ENCODE measurements around the gene GOLGA2. TPM values are rescaled to one million over a fixed set of nuclear protein-coding genes. Genes with fewer than 3 reads are reported as not detected.

GOLGA2 gene
- total RNA-seq, 2 experiments from 2014 or later, result 28.4 to 29.4 TPM

GRCh38 chr9:128276008-128276573 lies 284 bp upstream of the GOLGA2 start, which contains the start of gene SWI5:
Gene SWI5, plus strand, starts transcription at chr9:128276276.
- ChIA-PET POLR2A (interaction anchor here (0.6 to 1.0 kb wide), 4 partner anchors 26 to 1773 kb away, joined by 3 to 4 read pairs (median 4); partner anchors contain the start of gene GLE1), CTCF (interaction anchor here (0.7 to 2.5 kb wide), 8 partner anchors 26 to 162 kb away, joined by 3 to 5 read pairs (median 4); no protein-coding TSS in a partner anchor)
- ATAC-seq, result peak; percentile 99
- peaks cover 31% of the 10 kb centered on the region for H3K4me1 Mint-ChIP-seq
- intact Hi-C loops (cut with DNase I, micrococcal nuclease), result loop anchor here (1.0 to 10.0 kb wide), 16 partner anchors 26 to 761 kb away; partner anchors contain the start of genes BBLN (in 1 of the 2), COQ4 (in 1 of the 2), DNM1 (in 1 of the 2) and DOLK (in 1 of the 2)
- peak; percentile 100 for DNase-seq
- peak within 1 kb of the TSS; percentile 95 for H3K27ac Mint-ChIP-seq
- peak within 1 kb of the TSS; percentile 97 for H3K4me3 Mint-ChIP-seq
- peaks cover 7% of the 10 kb centered on the region for H3K36me3 Mint-ChIP-seq (ENCODE audit: low read depth)
- no peaks in the 10 kb centered on the region for H3K27me3 Mint-ChIP-seq
- no peaks in the 10 kb centered on the region for H3K9me3 Mint-ChIP-seq (ENCODE audit: low read depth)

- ChIA-PET CTCF (interaction anchor here (0.7 kb wide), 1 partner anchor 21 kb away, joined by 3 read pairs; no protein-coding TSS in a partner anchor), POLR2A (interaction anchor here (0.6 kb wide), 1 partner anchor 473 kb away, joined by 3 read pairs; no protein-coding TSS in a partner anchor)
- intact Hi-C loops (cut with DNase I, micrococcal nuclease), result loop anchor here in 1 of 2 experiments (2.0 to 10.0 kb wide), 3 partner anchors 451 to 755 kb away; partner anchors contain the start of genes FPGS, SH3GLB2 and ZDHHC12
- H3K4me3 Mint-ChIP-seq, result peak overlapping the region; percentile 97
- ATAC-seq (no peak), DNase-seq (no peak)
- no peaks in the 10 kb centered on the region for H3K27me3 Mint-ChIP-seq
- peaks cover 30% of the 10 kb centered on the region for H3K4me1 Mint-ChIP-seq
- H3K36me3 Mint-ChIP-seq (ENCODE audit: low read depth), result peaks cover 12% of the 10 kb centered on the region
- H3K27ac Mint-ChIP-seq, result no peak overlapping the region
- no peaks in the 10 kb centered on the region for H3K9me3 Mint-ChIP-seq (ENCODE audit: low read depth)
Measured at GRCh38 chr9:128274245-128274644, 1.6 kb downstream of the GOLGA2 start.

DNA sequence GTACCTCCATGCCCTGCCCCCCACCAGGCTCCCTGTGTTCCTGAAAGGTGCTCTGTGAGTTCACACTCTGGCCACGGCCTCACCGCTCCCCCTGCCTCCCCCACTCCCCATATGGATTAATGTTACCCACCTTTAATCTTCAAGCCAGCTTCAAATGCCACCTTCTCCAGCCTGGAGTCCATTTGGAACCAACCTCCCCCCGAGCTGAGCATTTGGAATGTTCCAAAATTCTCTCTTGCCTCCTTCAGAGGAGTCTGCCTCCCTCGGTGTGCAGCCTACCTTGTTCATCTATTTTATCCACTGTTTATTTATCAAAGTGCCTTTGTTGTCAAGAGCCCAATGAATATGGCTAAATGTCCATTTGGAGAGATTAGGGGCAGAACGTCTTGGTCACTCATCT lies 4.3 kb downstream of the GOLGA2 start:
- H3K27me3 Mint-ChIP-seq, result no peaks in the 10 kb centered on the region
- H3K27ac Mint-ChIP-seq, result no peak overlapping the region
- no peaks in the 10 kb centered on the region for H3K9me3 Mint-ChIP-seq (ENCODE audit: low read depth)
- ChIA-PET CTCF (no interaction called here), POLR2A (no interaction called here)
- H3K4me1 Mint-ChIP-seq, result peaks cover 16% of the 10 kb centered on the region
- ATAC-seq, result no peak
- intact Hi-C loops (cut with DNase I, micrococcal nuclease), result loop anchor here in 1 of 2 experiments (10.0 kb wide), 1 partner anchor 453 kb away; the partner anchor contains the start of gene ZDHHC12
- peaks cover 16% of the 10 kb centered on the region for H3K36me3 Mint-ChIP-seq (ENCODE audit: low read depth)
- H3K4me3 Mint-ChIP-seq, result no peak overlapping the region
- DNase-seq, result no peak

GRCh38 chr9:128271112-128271511 lies 4.7 kb downstream of the GOLGA2 start:
- no peak overlapping the region for H3K27ac Mint-ChIP-seq
- H3K4me1 Mint-ChIP-seq, result peaks cover 12% of the 10 kb centered on the region
- ChIA-PET POLR2A (no interaction called here), CTCF (no interaction called here)
- H3K27me3 Mint-ChIP-seq, result no peaks in the 10 kb centered on the region
- no peak for DNase-seq
- intact Hi-C loops (cut with DNase I, micrococcal nuclease), result loop anchor here in 1 of 2 experiments (10.0 kb wide), 1 partner anchor 454 kb away; the partner anchor contains the start of gene ZDHHC12
- no peaks in the 10 kb centered on the region for H3K9me3 Mint-ChIP-seq (ENCODE audit: low read depth)
- no peak overlapping the region for H3K4me3 Mint-ChIP-seq
- peaks cover 16% of the 10 kb centered on the region for H3K36me3 Mint-ChIP-seq (ENCODE audit: low read depth)
- ATAC-seq, result no peak

- intact Hi-C loops (cut with DNase I, micrococcal nuclease), result no loop called here
- no peak overlapping the region for H3K27ac Mint-ChIP-seq
- H3K36me3 Mint-ChIP-seq (ENCODE audit: low read depth), result peaks cover 14% of the 10 kb centered on the region
- DNase-seq (no peak), ATAC-seq (no peak)
- no peaks in the 10 kb centered on the region for H3K27me3 Mint-ChIP-seq
- CTCF ChIA-PET, result no interaction called here
- no peaks in the 10 kb centered on the region for H3K4me1 Mint-ChIP-seq
- H3K4me3 Mint-ChIP-seq, result no peak overlapping the region
- no peaks in the 10 kb centered on the region for H3K9me3 Mint-ChIP-seq (ENCODE audit: low read depth)
- POLR2A ChIA-PET, result no interaction called here
Measured at GRCh38 chr9:128266868-128267590, 8.8 kb downstream of the GOLGA2 start.

DNA sequence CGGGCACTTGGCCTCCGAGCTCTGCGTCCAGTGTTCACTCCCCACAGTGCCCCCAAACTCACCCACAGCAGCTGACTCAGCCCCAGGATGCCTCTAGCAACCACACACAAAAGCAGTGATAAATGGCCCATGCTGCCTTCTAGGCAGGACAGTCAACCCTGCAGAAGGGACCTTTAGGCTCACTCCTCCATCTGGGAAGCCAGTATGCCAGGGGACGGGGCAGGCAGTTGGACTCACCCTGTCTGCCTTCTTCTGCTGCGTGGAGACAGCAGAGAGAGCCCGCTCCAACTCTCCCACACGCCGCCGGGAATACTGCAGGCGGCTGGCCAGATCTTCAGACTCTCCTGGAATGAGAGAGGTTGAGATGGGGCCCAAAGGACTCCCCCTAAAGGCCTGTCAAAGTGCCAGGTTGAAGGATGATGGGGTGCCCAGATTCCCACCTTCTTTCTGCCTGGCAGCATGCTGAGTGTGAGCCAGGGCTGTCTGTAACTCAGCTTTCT lies 10.4 kb downstream of the GOLGA2 start:
- Mint-ChIP-seq H3K27ac (no peak overlapping the region), H3K27me3 (no peaks in the 10 kb centered on the region), H3K4me1 (no peaks in the 10 kb centered on the region), H3K36me3 (ENCODE audit: low read depth) (peaks cover 16% of the 10 kb centered on the region), H3K4me3 (no peak overlapping the region), H3K9me3 (ENCODE audit: low read depth) (no peaks in the 10 kb centered on the region)
- POLR2A ChIA-PET, result no interaction called here
- DNase-seq (no peak), ATAC-seq (no peak)
- CTCF ChIA-PET, result interaction anchor here (0.7 to 0.9 kb wide), 3 partner anchors 7 to 78 kb away, joined by 3 to 5 read pairs (median 3); no protein-coding TSS in a partner anchor
- intact Hi-C loops (cut with DNase I, micrococcal nuclease), result no loop called here

DNA sequence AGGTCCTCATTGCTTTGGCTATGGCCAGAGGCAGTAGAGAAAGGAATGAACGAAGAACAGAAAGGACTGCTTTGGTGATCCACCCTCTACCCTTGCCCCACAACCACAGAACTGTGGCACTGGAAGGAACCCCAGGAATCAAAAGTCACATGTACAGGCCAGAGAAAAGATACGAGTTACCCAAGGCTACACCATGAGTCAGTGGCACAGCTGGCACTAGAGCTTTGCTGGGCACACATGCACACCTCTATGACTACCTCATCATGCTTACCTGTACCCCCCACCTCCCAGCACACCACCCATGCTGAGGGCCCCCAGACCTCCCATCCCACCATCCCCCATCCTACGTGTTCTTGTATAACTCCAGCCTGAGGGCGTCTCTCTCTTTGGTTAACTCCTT lies 13.1 kb downstream of the GOLGA2 start:
- DNase-seq (no peak), ATAC-seq (no peak)
- Mint-ChIP-seq H3K4me3 (no peak overlapping the region), H3K27me3 (no peaks in the 10 kb centered on the region), H3K36me3 (ENCODE audit: low read depth) (peaks cover 19% of the 10 kb centered on the region), H3K4me1 (no peaks in the 10 kb centered on the region), H3K27ac (no peak overlapping the region), H3K9me3 (ENCODE audit: low read depth) (no peaks in the 10 kb centered on the region)
- CTCF ChIA-PET, result no interaction called here
- POLR2A ChIA-PET, result no interaction called here
- intact Hi-C loops (cut with DNase I, micrococcal nuclease), result no loop called here

DNA sequence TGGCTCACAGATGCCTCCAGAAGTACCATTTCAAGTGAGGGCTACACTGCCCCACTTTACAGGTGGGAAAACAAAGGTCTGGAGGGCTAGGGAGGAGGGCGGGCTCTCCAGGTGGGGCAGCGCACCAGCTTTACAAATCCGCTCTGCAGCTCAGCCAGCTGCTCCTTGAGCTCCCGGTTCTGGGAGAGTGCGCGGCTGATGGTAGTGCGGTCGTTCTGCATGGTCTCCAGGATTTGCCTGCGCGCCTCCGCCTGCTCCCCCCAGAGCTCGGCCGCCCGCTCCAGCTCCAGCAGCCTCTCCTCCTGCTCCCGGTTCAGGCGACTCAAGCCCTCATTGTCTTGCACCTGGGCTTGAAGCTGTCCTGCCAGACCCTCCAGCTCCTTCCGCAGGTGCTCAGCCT lies 15.5 kb downstream of the GOLGA2 start:
- intact Hi-C loops (cut with DNase I, micrococcal nuclease), result no loop called here
- ChIA-PET CTCF (interaction anchor here (0.7 to 1.6 kb wide), 2 partner anchors 10 to 157 kb away, joined by 3 to 4 read pairs; no protein-coding TSS in a partner anchor), POLR2A (no interaction called here)
- H3K36me3 Mint-ChIP-seq (ENCODE audit: low read depth), result peaks cover 19% of the 10 kb centered on the region
- DNase-seq (no peak), ATAC-seq (no peak)
- H3K27ac Mint-ChIP-seq, result no peak overlapping the region
- no peaks in the 10 kb centered on the region for H3K27me3 Mint-ChIP-seq
- no peaks in the 10 kb centered on the region for H3K9me3 Mint-ChIP-seq (ENCODE audit: low read depth)
- H3K4me1 Mint-ChIP-seq, result no peaks in the 10 kb centered on the region
- no peak overlapping the region for H3K4me3 Mint-ChIP-seq

DNA sequence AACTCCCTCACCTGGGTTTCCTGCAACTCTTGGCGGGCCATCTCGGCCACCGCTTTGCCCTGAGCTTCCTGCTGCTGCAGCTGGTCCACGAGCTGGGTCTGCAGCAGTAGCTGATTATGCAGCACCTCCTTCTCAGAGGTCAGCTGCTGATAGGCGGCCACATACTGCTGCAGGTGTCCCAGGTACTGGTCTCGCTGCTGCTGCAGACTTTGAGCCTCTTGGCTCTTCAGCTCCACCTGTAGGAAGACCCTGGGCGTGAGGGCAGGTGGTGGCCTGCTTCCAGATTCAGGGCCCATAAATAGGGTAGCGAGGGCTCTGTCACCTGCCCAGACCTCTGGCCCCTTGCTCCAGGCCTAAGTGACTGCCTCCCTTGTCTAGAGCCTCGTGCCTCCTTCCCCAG lies 16.7 kb downstream of the GOLGA2 start:
- Mint-ChIP-seq H3K27me3 (no peaks in the 10 kb centered on the region), H3K4me1 (no peaks in the 10 kb centered on the region), H3K27ac (no peak overlapping the region), H3K36me3 (ENCODE audit: low read depth) (peaks cover 19% of the 10 kb centered on the region), H3K9me3 (ENCODE audit: low read depth) (no peaks in the 10 kb centered on the region), H3K4me3 (no peak overlapping the region)
- ChIA-PET POLR2A (no interaction called here), CTCF (interaction anchor here (1.6 kb wide), 1 partner anchor 9 kb away, joined by 4 read pairs; no protein-coding TSS in a partner anchor)
- intact Hi-C loops (cut with DNase I, micrococcal nuclease), result no loop called here
- DNase-seq (no peak), ATAC-seq (no peak)

DNA sequence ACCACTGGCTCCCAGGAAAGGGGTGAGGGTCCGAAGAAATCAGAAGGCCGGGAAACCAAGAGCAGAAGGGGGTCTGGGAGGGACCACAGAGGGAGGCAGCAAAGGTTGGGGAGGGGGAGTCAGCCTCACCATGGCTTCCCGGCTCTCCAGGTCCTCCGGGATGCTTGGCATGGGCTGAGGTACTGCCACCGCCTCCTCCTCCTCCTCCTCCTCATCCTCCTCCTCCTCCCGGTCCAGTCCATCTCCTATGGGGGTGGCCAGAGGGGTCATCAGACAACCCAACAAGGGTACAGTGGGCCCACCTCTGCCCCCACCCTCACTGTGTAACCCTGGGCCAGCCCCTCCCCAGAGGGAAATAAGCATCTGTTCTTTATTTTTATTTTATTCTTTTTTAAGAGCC lies 17.5 kb downstream of the GOLGA2 start:
- H3K36me3 Mint-ChIP-seq (ENCODE audit: low read depth), result peaks cover 19% of the 10 kb centered on the region
- ATAC-seq (no peak), DNase-seq (no peak)
- POLR2A ChIA-PET, result no interaction called here
- H3K27me3 Mint-ChIP-seq, result no peaks in the 10 kb centered on the region
- H3K4me3 Mint-ChIP-seq, result no peak overlapping the region
- no peaks in the 10 kb centered on the region for H3K4me1 Mint-ChIP-seq
- intact Hi-C loops (cut with DNase I, micrococcal nuclease), result no loop called here
- no peak overlapping the region for H3K27ac Mint-ChIP-seq
- CTCF ChIA-PET, result interaction anchor here (1.2 kb wide), 1 partner anchor 10 kb away, joined by 4 read pairs; no protein-coding TSS in a partner anchor
- no peaks in the 10 kb centered on the region for H3K9me3 Mint-ChIP-seq (ENCODE audit: low read depth)

- intact Hi-C loops (cut with DNase I, micrococcal nuclease), result no loop called here
- DNase-seq (no peak), ATAC-seq (no peak)
- ChIA-PET CTCF (interaction anchor here (1.2 kb wide), 1 partner anchor 11 kb away, joined by 4 read pairs; no protein-coding TSS in a partner anchor), POLR2A (no interaction called here)
- H3K27ac Mint-ChIP-seq, result no peak overlapping the region
- H3K4me1 Mint-ChIP-seq, result no peaks in the 10 kb centered on the region
- no peaks in the 10 kb centered on the region for H3K9me3 Mint-ChIP-seq (ENCODE audit: low read depth)
- H3K4me3 Mint-ChIP-seq, result no peak overlapping the region
- no peaks in the 10 kb centered on the region for H3K27me3 Mint-ChIP-seq
- peaks cover 19% of the 10 kb centered on the region for H3K36me3 Mint-ChIP-seq (ENCODE audit: low read depth)
Measured at GRCh38 chr9:128257907-128258306, 17.9 kb downstream of the GOLGA2 start.
